ENCODE data around the gene OR51L1. TPM values are rescaled to one million over a fixed set of nuclear protein-coding genes. Genes with fewer than 3 reads are reported as not detected.

OR51L1 gene
- total RNA-seq, 1 experiment from 2014 or later = not detected

DNA sequence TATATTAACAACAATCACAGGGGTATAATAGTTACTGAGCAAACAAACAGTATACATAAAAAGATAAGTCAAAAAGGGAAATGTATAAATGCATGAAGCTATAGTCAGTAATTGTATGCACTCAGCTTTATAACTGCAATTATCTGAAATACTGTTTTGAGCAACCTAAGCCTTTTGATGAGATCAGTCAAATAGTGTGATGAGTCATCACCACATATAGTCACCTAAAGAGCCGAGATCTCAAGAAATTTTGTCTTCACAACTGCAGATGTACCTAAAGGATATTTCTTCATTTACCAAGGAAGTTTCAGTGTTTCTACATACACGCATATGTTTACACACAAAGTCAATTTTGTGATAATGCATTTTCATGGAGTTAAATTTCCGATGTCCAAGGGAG is 33.8 kb upstream of the OR51L1 start:
- ATAC-seq (no peak), DNase-seq (no peak)
- H3K9ac ChIP-seq (ENCODE audit: low read length) = no peak overlapping the region
- ChIA-PET POLR2A (ENCODE audit: unreplicated experiment) (no interaction called here), CTCF (no interaction called here)
- no peaks in the 10 kb centered on the region for H3K9me3 ChIP-seq (ENCODE audit: low read length)
- H3K36me3 ChIP-seq (ENCODE audit: low read depth, low read length) = no peaks in the 10 kb centered on the region
- no peaks in the 10 kb centered on the region for H3K9me2 ChIP-seq (replicated peaks; ENCODE audit: low read length)
- H2AFZ ChIP-seq (ENCODE audit: low read length) = no peak overlapping the region
- H3K27ac ChIP-seq (ENCODE audit: low read length) = no peak overlapping the region
- TF ChIP-seq EZH2phosphoT487 (IDR thresholded peaks at IDR 0.05; ENCODE audit: borderline replicate concordance, low read length) (no peak), EZH2 (IDR thresholded peaks at IDR 0.05; ENCODE audit: low read length, unreplicated experiment) (no peak)
- TF ChIP-seq, protein P1, sequence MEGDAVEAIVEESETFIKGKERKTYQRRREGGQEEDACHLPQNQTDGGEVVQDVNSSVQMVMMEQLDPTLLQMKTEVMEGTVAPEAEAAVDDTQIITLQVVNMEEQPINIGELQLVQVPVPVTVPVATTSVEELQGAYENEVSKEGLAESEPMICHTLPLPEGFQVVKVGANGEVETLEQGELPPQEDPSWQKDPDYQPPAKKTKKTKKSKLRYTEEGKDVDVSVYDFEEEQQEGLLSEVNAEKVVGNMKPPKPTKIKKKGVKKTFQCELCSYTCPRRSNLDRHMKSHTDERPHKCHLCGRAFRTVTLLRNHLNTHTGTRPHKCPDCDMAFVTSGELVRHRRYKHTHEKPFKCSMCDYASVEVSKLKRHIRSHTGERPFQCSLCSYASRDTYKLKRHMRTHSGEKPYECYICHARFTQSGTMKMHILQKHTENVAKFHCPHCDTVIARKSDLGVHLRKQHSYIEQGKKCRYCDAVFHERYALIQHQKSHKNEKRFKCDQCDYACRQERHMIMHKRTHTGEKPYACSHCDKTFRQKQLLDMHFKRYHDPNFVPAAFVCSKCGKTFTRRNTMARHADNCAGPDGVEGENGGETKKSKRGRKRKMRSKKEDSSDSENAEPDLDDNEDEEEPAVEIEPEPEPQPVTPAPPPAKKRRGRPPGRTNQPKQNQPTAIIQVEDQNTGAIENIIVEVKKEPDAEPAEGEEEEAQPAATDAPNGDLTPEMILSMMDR (conservative IDR thresholded peaks at IDR 0.05; ENCODE audit: low read depth, low read length) = no peak
- H3K4me2 ChIP-seq (ENCODE audit: low read length) = no peak overlapping the region
- intact Hi-C loops (cut with micrococcal nuclease) = no loop called here
- no peaks in the 10 kb centered on the region for H4K20me1 ChIP-seq (ENCODE audit: low read length)
- H3F3A ChIP-seq (ENCODE audit: low read length, unreplicated experiment) = no peaks in the 10 kb centered on the region
- no peaks in the 10 kb centered on the region for H3K27me3 ChIP-seq (ENCODE audit: low read length)
- BruUV-seq (replicated peaks) = no TSS peak
- no peaks in the 10 kb centered on the region for H3K79me2 ChIP-seq (ENCODE audit: low read length)
- no peaks in the 10 kb centered on the region for H3K4me1 ChIP-seq (ENCODE audit: insufficient read depth, low read length)
- H3K4me3 ChIP-seq (ENCODE audit: low read length) = no peak overlapping the region

DNA sequence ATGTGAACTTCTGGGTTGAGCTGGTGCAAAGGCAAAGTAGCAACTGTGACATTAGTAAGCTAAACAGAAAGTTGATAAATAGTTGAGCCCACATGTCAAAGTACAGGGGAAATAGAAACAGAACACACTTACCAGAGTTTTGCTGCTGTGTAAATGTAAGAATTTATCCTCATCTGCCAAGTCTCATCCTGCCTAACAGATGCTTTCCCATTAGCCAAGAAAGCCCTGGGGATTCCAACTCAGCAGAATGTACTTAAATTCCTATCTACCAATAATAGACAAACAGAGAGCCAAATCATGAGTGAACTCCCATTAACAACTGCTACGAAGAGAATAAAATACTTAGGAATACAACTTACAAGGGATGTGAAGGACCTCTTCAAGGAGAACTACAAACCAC is 31.8 kb upstream of the OR51L1 start:
- no peak overlapping the region for H3K9ac ChIP-seq (ENCODE audit: low read length)
- no peaks in the 10 kb centered on the region for H3F3A ChIP-seq (ENCODE audit: low read length, unreplicated experiment)
- no peaks in the 10 kb centered on the region for H4K20me1 ChIP-seq (ENCODE audit: low read length)
- H3K36me3 ChIP-seq (ENCODE audit: low read depth, low read length) = no peaks in the 10 kb centered on the region
- no peaks in the 10 kb centered on the region for H3K9me3 ChIP-seq (ENCODE audit: low read length)
- no peaks in the 10 kb centered on the region for H3K27me3 ChIP-seq (ENCODE audit: low read length)
- DNase-seq (no peak), ATAC-seq (no peak)
- H3K4me1 ChIP-seq (ENCODE audit: insufficient read depth, low read length) = no peaks in the 10 kb centered on the region
- H3K4me2 ChIP-seq (ENCODE audit: low read length) = no peak overlapping the region
- no peaks in the 10 kb centered on the region for H3K9me2 ChIP-seq (replicated peaks; ENCODE audit: low read length)
- H3K4me3 ChIP-seq (ENCODE audit: low read length) = no peak overlapping the region
- H2AFZ ChIP-seq (ENCODE audit: low read length) = no peak overlapping the region
- no TSS peak for BruUV-seq (replicated peaks)
- ChIA-PET CTCF (no interaction called here), POLR2A (ENCODE audit: unreplicated experiment) (no interaction called here)
- H3K79me2 ChIP-seq (ENCODE audit: low read length) = no peaks in the 10 kb centered on the region
- no peak for TF ChIP-seq EZH2phosphoT487 (IDR thresholded peaks at IDR 0.05; ENCODE audit: borderline replicate concordance, low read length)
- no peak for TF ChIP-seq EZH2 (IDR thresholded peaks at IDR 0.05; ENCODE audit: low read length, unreplicated experiment)
- TF ChIP-seq, protein P1 (conservative IDR thresholded peaks at IDR 0.05; ENCODE audit: low read depth, low read length) = no peak
- H3K27ac ChIP-seq (ENCODE audit: low read length) = no peak overlapping the region
- intact Hi-C loops (cut with micrococcal nuclease) = no loop called here

DNA sequence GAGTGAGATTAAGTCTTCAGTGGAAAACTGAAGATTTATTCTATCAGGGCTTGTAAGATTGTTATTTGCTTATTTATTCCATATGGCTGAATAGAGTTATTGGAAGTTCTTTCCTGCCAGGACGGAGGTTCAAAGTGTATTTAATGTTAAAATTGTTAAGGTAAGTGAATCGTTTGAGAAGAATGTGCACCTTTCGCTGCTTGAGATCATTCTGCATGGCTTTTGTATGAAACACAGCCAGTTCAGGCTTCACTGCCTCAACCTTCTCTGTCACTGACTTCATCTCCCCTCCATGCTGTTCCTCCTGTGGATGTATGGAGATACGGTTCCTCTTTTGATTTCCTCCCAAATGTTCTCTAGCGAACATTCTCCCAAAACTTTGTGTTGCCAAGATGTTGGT is 19.2 kb upstream of the OR51L1 start:
- Histone ChIP-seq H4K20me1 (ENCODE audit: low read length) (no peaks in the 10 kb centered on the region), H3K4me3 (ENCODE audit: low read length) (no peak overlapping the region), H3K27ac (ENCODE audit: low read length) (no peak overlapping the region), H3F3A (ENCODE audit: low read length, unreplicated experiment) (no peaks in the 10 kb centered on the region), H3K9ac (ENCODE audit: low read length) (no peak overlapping the region), H3K9me3 (ENCODE audit: low read length) (0 out of 2 replicates have a peak, but pooled peaks cover 3% of the 10 kb centered on the region), H3K9me2 (replicated peaks; ENCODE audit: low read length) (no peaks in the 10 kb centered on the region), H3K4me1 (ENCODE audit: insufficient read depth, low read length) (no peaks in the 10 kb centered on the region), H2AFZ (ENCODE audit: low read length) (no peak overlapping the region), H3K27me3 (ENCODE audit: low read length) (no peaks in the 10 kb centered on the region), H3K79me2 (ENCODE audit: low read length) (no peaks in the 10 kb centered on the region), H3K36me3 (ENCODE audit: low read depth, low read length) (no peaks in the 10 kb centered on the region), H3K4me2 (ENCODE audit: low read length) (no peak overlapping the region)
- intact Hi-C loops (cut with micrococcal nuclease) = no loop called here
- CTCF ChIA-PET = no interaction called here
- POLR2A ChIA-PET (ENCODE audit: unreplicated experiment) = no interaction called here
- DNase-seq (no peak), ATAC-seq (no peak)
- TF ChIP-seq EZH2 (IDR thresholded peaks at IDR 0.05; ENCODE audit: low read length, unreplicated experiment) (no peak), EZH2phosphoT487 (IDR thresholded peaks at IDR 0.05; ENCODE audit: borderline replicate concordance, low read length) (no peak)
- TF ChIP-seq, protein P1 (conservative IDR thresholded peaks at IDR 0.05; ENCODE audit: low read depth, low read length) = no peak
- BruUV-seq (replicated peaks) = no TSS peak
